ENCODE results near the gene INSRR.

GRCh38 chr1:156886583-156887281, 27.8 kb upstream of the INSRR start:
- TF ChIP-seq CTCF (IDR thresholded peaks at IDR 0.05), result no peak
- no peak for TF ChIP-seq EP300 (IDR thresholded peaks at IDR 0.05)

All from ovary (tissue), 3 donors.